Epidermal melanocyte (primary cell): ENCODE data around the gene PRDX3.

Experiments
- DNase-seq: peaks from one replicate; pipeline ENCODE4 v3.0.0; 2011; ENCODE audit warnings: low spot score; ENCODE audit not compliant: insufficient read length

Gene PRDX3

GRCh38 chr10:119178372-119179119 lies at the start of gene PRDX3:
Gene PRDX3 (minus strand): TSS chr10:119178812. CDS start chr10:119178790, 22 bp downstream.
- peak; percentile 67 for DNase-seq

GRCh38 chr10:119227825-119228224 lies 49.2 kb upstream of the PRDX3 start:
- DNase-seq = no peak

GRCh38 chr10:119225083-119225658 lies 46.6 kb upstream of the PRDX3 start:
- DNase-seq = no peak

- no peak for DNase-seq
Observed at GRCh38 chr10:119222966-119223386, 44.4 kb upstream of the PRDX3 start.

- DNase-seq = no peak
Observed at GRCh38 chr10:119222537-119222936, 43.9 kb upstream of the PRDX3 start.

- no peak for DNase-seq
Observed at GRCh38 chr10:119221666-119222065, 43.1 kb upstream of the PRDX3 start.

GRCh38 chr10:119221201-119221600 lies 42.6 kb upstream of the PRDX3 start:
- DNase-seq = no peak

GRCh38 chr10:119219871-119220270 lies 41.3 kb upstream of the PRDX3 start:
- DNase-seq = no peak

GRCh38 chr10:119217991-119218490 lies 39.4 kb upstream of the PRDX3 start:
- DNase-seq = no peak

- no peak for DNase-seq
Observed at GRCh38 chr10:119217401-119217800, 38.8 kb upstream of the PRDX3 start.

GRCh38 chr10:119216127-119216526 lies 37.5 kb upstream of the PRDX3 start:
- DNase-seq = no peak

GRCh38 chr10:119215371-119215770 lies 36.8 kb upstream of the PRDX3 start:
- no peak for DNase-seq

GRCh38 chr10:119211625-119212441 lies 33.2 kb upstream of the PRDX3 start:
- DNase-seq = no peak

GRCh38 chr10:119211176-119211575 lies 32.6 kb upstream of the PRDX3 start:
- no peak for DNase-seq

- no peak for DNase-seq
Observed at GRCh38 chr10:119210633-119211032, 32.0 kb upstream of the PRDX3 start.

GRCh38 chr10:119209736-119210355 lies 31.2 kb upstream of the PRDX3 start:
- no peak for DNase-seq

- DNase-seq = peak; percentile 41
Observed at GRCh38 chr10:119209035-119209735, 30.6 kb upstream of the PRDX3 start.

- no peak for DNase-seq
Observed at GRCh38 chr10:119208553-119208940, 29.9 kb upstream of the PRDX3 start.

- no peak for DNase-seq
Observed at GRCh38 chr10:119207713-119208552, 29.3 kb upstream of the PRDX3 start.

- peak; percentile 96 for DNase-seq
Observed at GRCh38 chr10:119207366-119207666, 28.7 kb upstream of the PRDX3 start, which contains the start of gene GRK5. Gene GRK5 (plus strand): TSS chr10:119207571. CDS start chr10:119207918, 347 bp downstream.
